ENCODE data around the gene FAM98B. TPM values are rescaled to one million over a fixed set of nuclear protein-coding genes. Genes with fewer than 3 reads are reported as not detected.

Gene FAM98B
- total RNA-seq, 4 donors from 2014 or later, result 9.3 to 12.6 (median 10.9) TPM

DNA sequence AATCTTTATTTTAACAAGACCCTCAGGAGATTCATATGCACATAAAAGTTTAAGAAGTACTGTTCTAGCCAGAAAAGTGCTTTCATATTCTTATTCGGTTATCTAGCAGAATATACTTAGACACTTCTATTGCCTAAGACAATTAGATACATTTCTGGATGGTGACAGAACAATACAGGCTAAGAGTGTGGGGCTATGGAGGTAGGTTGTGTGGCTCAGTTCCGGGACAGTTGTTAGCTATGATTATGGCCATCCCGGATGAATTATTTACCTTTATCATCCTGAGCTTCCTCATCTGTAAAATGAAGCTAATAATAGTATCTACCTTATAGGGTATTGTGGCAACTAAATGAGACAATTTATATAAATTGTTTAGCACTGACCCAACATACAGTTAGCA, 6.6 kb downstream of the FAM98B start:
- Histone ChIP-seq H3K27me3 (no peaks in the 10 kb centered on the region), H3K27ac (no peak overlapping the region), H3K4me3 (replicated peaks in 1 of 3) (no peak overlapping the region), H3K4me1 (no peaks in the 10 kb centered on the region), H3K9me3 (no peaks in the 10 kb centered on the region), H3K36me3 (no peaks in the 10 kb centered on the region)
- no peak for DNase-seq
- intact Hi-C loops (cut with DNase I), result no loop called here
- TF ChIP-seq POLR2A (IDR thresholded peaks at IDR 0.05), result no peak
- TF ChIP-seq, protein P1, sequence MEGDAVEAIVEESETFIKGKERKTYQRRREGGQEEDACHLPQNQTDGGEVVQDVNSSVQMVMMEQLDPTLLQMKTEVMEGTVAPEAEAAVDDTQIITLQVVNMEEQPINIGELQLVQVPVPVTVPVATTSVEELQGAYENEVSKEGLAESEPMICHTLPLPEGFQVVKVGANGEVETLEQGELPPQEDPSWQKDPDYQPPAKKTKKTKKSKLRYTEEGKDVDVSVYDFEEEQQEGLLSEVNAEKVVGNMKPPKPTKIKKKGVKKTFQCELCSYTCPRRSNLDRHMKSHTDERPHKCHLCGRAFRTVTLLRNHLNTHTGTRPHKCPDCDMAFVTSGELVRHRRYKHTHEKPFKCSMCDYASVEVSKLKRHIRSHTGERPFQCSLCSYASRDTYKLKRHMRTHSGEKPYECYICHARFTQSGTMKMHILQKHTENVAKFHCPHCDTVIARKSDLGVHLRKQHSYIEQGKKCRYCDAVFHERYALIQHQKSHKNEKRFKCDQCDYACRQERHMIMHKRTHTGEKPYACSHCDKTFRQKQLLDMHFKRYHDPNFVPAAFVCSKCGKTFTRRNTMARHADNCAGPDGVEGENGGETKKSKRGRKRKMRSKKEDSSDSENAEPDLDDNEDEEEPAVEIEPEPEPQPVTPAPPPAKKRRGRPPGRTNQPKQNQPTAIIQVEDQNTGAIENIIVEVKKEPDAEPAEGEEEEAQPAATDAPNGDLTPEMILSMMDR (IDR thresholded peaks at IDR 0.05), result no peak
- WGBS, 2 donors, result 84 to 88% methylated on average over 3 of the region's 3 CpGs

DNA sequence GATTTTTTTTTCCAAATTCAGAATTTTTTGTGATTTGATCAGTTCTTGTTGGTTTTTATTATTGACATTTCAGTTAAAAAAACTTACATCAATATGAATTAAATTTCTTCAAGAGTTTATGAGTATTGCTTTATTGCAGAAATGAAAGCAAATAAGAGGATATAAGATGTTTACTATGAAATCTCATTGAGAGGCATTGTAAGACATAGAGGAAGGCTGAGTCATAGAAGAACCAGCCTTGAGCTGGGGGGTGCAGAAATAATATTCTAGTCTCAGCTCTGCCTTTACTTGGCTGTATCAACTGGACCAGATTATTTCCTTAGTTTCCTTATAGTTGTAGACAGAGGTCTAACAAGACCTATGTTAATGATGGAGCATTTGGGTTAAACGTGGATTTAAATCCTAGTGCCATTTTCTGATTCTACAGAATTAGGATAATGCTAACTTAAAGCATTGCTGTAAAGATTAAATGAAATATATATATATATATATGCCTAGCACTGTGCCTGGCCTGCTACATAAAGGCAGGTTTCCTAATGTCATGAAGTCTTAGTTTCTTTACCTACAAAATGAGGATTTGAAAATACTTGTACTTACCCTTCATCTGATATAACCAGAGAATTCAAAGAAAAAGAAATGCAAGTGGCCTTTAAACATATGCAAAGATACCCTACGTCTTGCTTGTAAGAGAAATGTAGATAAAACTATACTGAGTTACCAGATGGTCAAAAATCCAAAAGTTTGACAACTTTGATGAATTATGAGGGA, 7.3 kb downstream of the FAM98B start:
- TF ChIP-seq, protein P1 (IDR thresholded peaks at IDR 0.05), result no peak
- no peak for TF ChIP-seq POLR2A (IDR thresholded peaks at IDR 0.05)
- H3K27ac ChIP-seq, result no peak overlapping the region
- intact Hi-C loops (cut with DNase I), result no loop called here
- no peaks in the 10 kb centered on the region for H3K36me3 ChIP-seq
- WGBS, 2 donors, result 94% methylated on average over 2 of the region's 2 CpGs
- DNase-seq, result no peak
- no peaks in the 10 kb centered on the region for H3K4me1 ChIP-seq
- no peaks in the 10 kb centered on the region for H3K27me3 ChIP-seq
- H3K9me3 ChIP-seq, result no peaks in the 10 kb centered on the region
- H3K4me3 ChIP-seq (replicated peaks in 1 of 3), result no peak overlapping the region

DNA sequence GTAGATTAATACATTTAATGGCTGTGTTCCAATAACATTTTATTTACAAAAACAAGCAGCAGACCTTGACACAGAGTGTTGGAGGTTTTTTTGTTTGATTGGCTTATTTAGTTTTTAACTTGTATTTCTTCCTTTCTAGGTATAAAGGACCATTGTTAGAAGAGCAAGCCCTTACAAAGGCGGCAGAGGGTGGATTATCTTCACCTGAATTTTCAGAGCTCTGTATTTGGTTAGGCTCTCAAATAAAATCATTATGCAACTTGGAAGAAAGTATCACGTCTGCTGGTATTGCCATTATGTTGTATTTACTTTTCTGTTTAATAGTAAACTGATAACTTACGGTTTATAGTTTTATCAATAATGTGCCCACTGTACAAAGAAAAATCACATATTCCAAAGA, 10.0 kb downstream of the FAM98B start:
- WGBS, 2 donors, result 94 to 97% methylated on average over 3 of the region's 3 CpGs
- no peak overlapping the region for H3K4me3 ChIP-seq (replicated peaks in 1 of 3)
- H3K27me3 ChIP-seq, result no peaks in the 10 kb centered on the region
- TF ChIP-seq, protein P1 (IDR thresholded peaks at IDR 0.05), result no peak
- TF ChIP-seq POLR2A (IDR thresholded peaks at IDR 0.05), result no peak
- intact Hi-C loops (cut with DNase I), result no loop called here
- DNase-seq, result no peak
- H3K9me3 ChIP-seq, result no peaks in the 10 kb centered on the region
- no peaks in the 10 kb centered on the region for H3K36me3 ChIP-seq
- no peaks in the 10 kb centered on the region for H3K4me1 ChIP-seq
- H3K27ac ChIP-seq, result no peak overlapping the region

DNA sequence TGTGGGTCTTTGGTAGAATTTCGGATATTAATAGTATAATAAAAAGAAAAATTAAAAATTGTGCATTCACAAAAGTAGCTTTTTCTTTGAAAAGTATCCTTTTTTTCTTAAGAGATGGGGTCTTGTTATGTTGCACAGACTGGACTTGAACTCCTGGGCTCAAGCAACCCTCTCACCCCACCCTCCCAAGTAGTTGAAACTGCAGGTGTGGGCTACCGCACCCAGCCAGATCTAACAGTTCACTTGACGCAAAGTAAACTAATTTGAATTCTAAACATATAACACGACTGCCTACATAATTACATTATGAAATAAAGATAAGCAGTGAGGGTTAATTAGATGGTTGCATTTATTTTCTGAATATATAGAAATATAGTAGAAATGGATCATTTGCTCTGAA, 10.7 kb downstream of the FAM98B start:
- TF ChIP-seq, protein P1 (IDR thresholded peaks at IDR 0.05), result no peak
- TF ChIP-seq POLR2A (IDR thresholded peaks at IDR 0.05), result no peak
- no peak overlapping the region for H3K27ac ChIP-seq
- no peaks in the 10 kb centered on the region for H3K9me3 ChIP-seq
- H3K4me3 ChIP-seq (replicated peaks in 1 of 3), result no peak overlapping the region
- no peaks in the 10 kb centered on the region for H3K27me3 ChIP-seq
- intact Hi-C loops (cut with DNase I), result no loop called here
- 81 to 96% methylated on average over 4 of the region's 4 CpGs for WGBS, 2 donors
- no peaks in the 10 kb centered on the region for H3K4me1 ChIP-seq
- DNase-seq, result no peak
- no peaks in the 10 kb centered on the region for H3K36me3 ChIP-seq

DNA sequence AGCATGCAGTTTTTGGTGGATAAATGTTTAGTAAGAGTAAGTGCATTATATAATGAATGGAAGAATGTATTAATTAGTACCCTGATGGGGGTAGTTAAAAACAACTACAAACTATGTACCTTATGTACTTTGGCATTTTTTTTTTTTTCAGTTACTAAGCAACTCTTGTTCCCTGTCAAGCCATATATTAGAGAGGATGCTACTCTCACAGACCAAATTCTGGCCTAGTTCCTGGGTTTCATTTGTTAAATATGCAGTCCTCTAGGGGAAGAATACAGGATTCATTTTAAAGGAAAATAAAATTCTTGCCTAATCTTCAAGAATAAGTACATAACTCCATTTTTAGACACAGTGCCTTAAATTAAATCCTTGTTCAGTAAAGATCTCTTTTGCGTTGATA, 16.9 kb downstream of the FAM98B start:
- no peak for TF ChIP-seq POLR2A (IDR thresholded peaks at IDR 0.05)
- TF ChIP-seq, protein P1 (IDR thresholded peaks at IDR 0.05), result no peak
- H3K4me3 ChIP-seq (replicated peaks in 1 of 3), result no peak overlapping the region
- peaks cover 9 to 14% of the 10 kb centered on the region in 2 donors for H3K36me3 ChIP-seq
- H3K9me3 ChIP-seq, result no peaks in the 10 kb centered on the region
- DNase-seq, result no peak
- no peak overlapping the region for H3K27ac ChIP-seq
- H3K4me1 ChIP-seq, result no peaks in the 10 kb centered on the region
- intact Hi-C loops (cut with DNase I), result no loop called here
- 84 to 86% methylated on average over 1 of the region's 1 CpG for WGBS, 2 donors
- H3K27me3 ChIP-seq, result no peaks in the 10 kb centered on the region
